HCT116 (cell line): ENCODE results near the gene PTPRJ. TPM values are rescaled to one million over a fixed set of nuclear protein-coding genes. Genes with fewer than 3 reads are reported as not detected.

Experiments
- ATAC-seq: fragments of 200-7000 bp; cut with Tn5 transposase; 2 replicates; pipeline ENCODE4 v1.9.1; 2020; ENCODE audit warnings: mild to moderate bottlenecking, moderate library complexity
- BruUV-seq: library from RNA; stranded (reverse); fragments of 400-500 nt; replicated peaks from 2 replicates; lab custom pipeline; 2021; lab: Mats Ljungman, UMichigan
- CTCF ChIA-PET: fragments of 300-600 bp; sonication (Branson Sonifier 250); formaldehyde crosslinking; loops from one replicate; lab custom pipeline; 2021; ENCODE audit warnings: antibody characterized with exemption; lab: Charles Lee
- POLR2A ChIA-PET: fragments of 300-600, 350-600 bp; sonication (Branson Sonifier 250); formaldehyde crosslinking; loops from one replicate; lab custom pipeline; 2021; ENCODE audit warnings: antibody characterized with exemption; lab: Charles Lee
- RAD21 ChIA-PET, 2 experiments: fragments of 300-600 bp; sonication (Branson Sonifier 250); formaldehyde crosslinking; loops; one replicate each; lab custom pipeline; 2023; ENCODE audit warnings: low total read pairs in 2 of 2; ENCODE audit not compliant: uncharacterized antibody in 2 of 2, unreplicated experiment in 2 of 2, low non-redundant PET in 1 of 2; lab: Charles Lee
- DNase-seq: peaks from one replicate; pipeline ENCODE4 v3.0.0-alpha.2; 2010; ENCODE audit warnings: low read depth, low spot score
- H2AFZ ChIP-seq: fragments of 200-600 bp; shearing (Covaris generic), sonication (generic); 2 replicates; pipeline ENCODE4 v1.6.1; 2017; ENCODE audit warnings: low read depth, mixed run types, mixed read lengths, antibody characterized with exemption, low read length; ENCODE audit not compliant: poor library complexity, severe bottlenecking
- H3K27ac ChIP-seq: 2 replicates; pipeline ENCODE4 v1.5.1; 2012; ENCODE audit warnings: low read depth, low read length
- H3K27me3 ChIP-seq: fragments of 200-600 bp; sonication (generic); 2 replicates; pipeline ENCODE4 v1.6.1; 2016; ENCODE audit warnings: mixed run types, low read length, mixed read lengths; ENCODE audit not compliant: insufficient read depth
- H3K36me3 ChIP-seq, 2 experiments: fragments of 200-500 bp in 1 of 2; fragments of 200-600 bp in 1 of 2; sonication (Bioruptor generic) in 1 of 2; sonication (generic) in 1 of 2; 2 replicates each; pipeline versions ENCODE4 v1.5.1 to v1.6.1; 2014 to 2016; ENCODE audit warnings: low read length in 2 of 2, inconsistent platforms in 1 of 2, mixed read lengths in 1 of 2, mixed run types in 1 of 2; ENCODE audit not compliant: insufficient read depth in 2 of 2, control insufficient read depth in 1 of 2
- H3K4me1 ChIP-seq, 2 experiments: fragments of 200-600 bp in 1 of 2; sonication (generic) in 1 of 2; 2 replicates each; pipeline versions ENCODE4 v1.5.1 to v1.6.1; 2012 to 2017; ENCODE audit warnings: low read length in 2 of 2, inconsistent platforms in 1 of 2, mild to moderate bottlenecking in 1 of 2, mixed read lengths in 1 of 2, mixed run types in 1 of 2, moderate library complexity in 1 of 2; ENCODE audit not compliant: insufficient read depth in 2 of 2, control insufficient read depth in 1 of 2
- H3K4me2 ChIP-seq: fragments of 200-600 bp; sonication (generic); 2 replicates; pipeline ENCODE4 v1.6.1; 2017; ENCODE audit warnings: mixed run types, low read length, mixed read lengths
- H3K4me3 ChIP-seq, 2 experiments: fragments of 200-600 bp in 1 of 2; sonication (generic) in 1 of 2; replicated peaks in 1 of 2; 2 replicates each; pipeline ENCODE4 v1.5.1; 2011 to 2016; ENCODE audit warnings: low read length in 2 of 2, control low read depth in 1 of 2, low read depth in 1 of 2, mild to moderate bottlenecking in 1 of 2, mixed read lengths in 1 of 2, mixed run types in 1 of 2
- H3K79me2 ChIP-seq: fragments of 200-600 bp; sonication (generic); 2 replicates; pipeline ENCODE4 v1.6.1; 2017; ENCODE audit warnings: mild to moderate bottlenecking, mixed run types, low read length, moderate library complexity, mixed read lengths; ENCODE audit not compliant: insufficient read depth
- H3K9ac ChIP-seq: fragments of 200-600 bp; sonication (generic); 2 replicates; pipeline ENCODE4 v1.6.1; 2016; ENCODE audit warnings: low read length, mixed read lengths
- H3K9me2 ChIP-seq: fragments of 200-600 bp; sonication (generic), shearing (Covaris generic); 2 replicates; pipeline ENCODE4 v1.6.1; 2017; ENCODE audit warnings: mixed run types, mild to moderate bottlenecking, moderate library complexity; ENCODE audit not compliant: insufficient read depth
- H3K9me3 ChIP-seq, 2 experiments: fragments of 200-500 bp in 1 of 2; fragments of 200-600 bp in 1 of 2; sonication (Bioruptor generic) in 1 of 2; sonication (generic) in 1 of 2; 2 replicates each; pipeline ENCODE4 v1.6.1; 2014 to 2017; ENCODE audit warnings: low read length in 2 of 2, mixed read lengths in 2 of 2, inconsistent platforms in 1 of 2, low read depth in 1 of 2, mild to moderate bottlenecking in 1 of 2, mixed run types in 1 of 2, moderate library complexity in 1 of 2; ENCODE audit not compliant: control insufficient read depth in 1 of 2, insufficient read depth in 1 of 2
- H4K20me1 ChIP-seq: fragments of 200-600 bp; sonication (generic), shearing (Covaris generic); 2 replicates; pipeline ENCODE4 v1.6.1; 2017; ENCODE audit warnings: mixed run types, mild to moderate bottlenecking, moderate library complexity; ENCODE audit not compliant: insufficient read depth
- ATF3 ChIP-seq: IDR thresholded peaks from 2 replicates; pipeline ENCODE4 v1.6.1; 2012
- CBX3 ChIP-seq: IDR thresholded peaks from 2 replicates; pipeline ENCODE4 v1.6.1; 2012; ENCODE audit warnings: low read depth
- CTCF ChIP-seq, 3 experiments: fragments of 200-600 bp in 1 of 3; sonication (generic) in 1 of 3; IDR thresholded peaks in 2 of 3; conservative IDR thresholded peaks in 1 of 3; 2 replicates each; pipeline ENCODE4 v1.5.1; 2012 to 2017; ENCODE audit warnings: low read depth in 2 of 3, low read length in 2 of 3, antibody characterized with exemption in 1 of 3, borderline replicate concordance in 1 of 3, control low read depth in 1 of 3, mild to moderate bottlenecking in 1 of 3, mixed read lengths in 1 of 3, mixed run types in 1 of 3, moderate library complexity in 1 of 3; ENCODE audit not compliant: insufficient read depth in 1 of 3
- ELF1 ChIP-seq: IDR thresholded peaks from 2 replicates; pipeline ENCODE4 v1.6.1; 2012; ENCODE audit warnings: low read depth, borderline replicate concordance
- EZH2 ChIP-seq: fragments of 200-600 bp; sonication (generic); IDR thresholded peaks from 2 replicates; pipeline ENCODE4 v1.6.1; 2017; ENCODE audit warnings: antibody characterized with exemption, mixed run types
- MAX ChIP-seq: IDR thresholded peaks from 2 replicates; pipeline ENCODE4 v1.6.1; 2012
- POLR2AphosphoS5 ChIP-seq: IDR thresholded peaks from 2 replicates; pipeline ENCODE4 v1.6.1; 2011; ENCODE audit warnings: mild to moderate bottlenecking, low read depth, low read length, moderate library complexity
- SIN3A ChIP-seq: IDR thresholded peaks from 2 replicates; pipeline ENCODE4 v1.6.1; 2012; ENCODE audit warnings: low read depth
- SP1 ChIP-seq: IDR thresholded peaks from 2 replicates; pipeline ENCODE4 v1.6.1; 2012; ENCODE audit warnings: low read depth
- SRF ChIP-seq: IDR thresholded peaks from 2 replicates; pipeline ENCODE4 v1.6.1; 2012; ENCODE audit warnings: low read depth
- TCF7L2 ChIP-seq: IDR thresholded peaks from 2 replicates; pipeline ENCODE4 v1.7.0; 2011; ENCODE audit warnings: borderline replicate concordance, inconsistent platforms; ENCODE audit not compliant: insufficient read depth, insufficient read length; ENCODE audit errors: extremely low read depth
- ZBTB33 ChIP-seq: IDR thresholded peaks from 2 replicates; pipeline ENCODE4 v1.6.1; 2011; ENCODE audit warnings: mild to moderate bottlenecking, low read length, moderate library complexity; ENCODE audit not compliant: insufficient replicate concordance; ENCODE audit errors: extremely low read depth
- ZFX ChIP-seq: fragments of 450-650 bp; IDR thresholded peaks from 2 replicates; pipeline ENCODE4 v1.6.1; 2017
- ZNF274 ChIP-seq: fragments of 200-500 bp; sonication (Bioruptor generic); IDR thresholded peaks from 2 replicates; pipeline ENCODE4 v1.6.1; 2014; ENCODE audit warnings: mild to moderate bottlenecking, low read depth, low read length, inconsistent platforms
- intact Hi-C: fragments of 100-400 bp; cut with micrococcal nuclease; formaldehyde crosslinking; loops from 2 replicates; pipeline ENCODE4 v1.10.0; 2022
- total RNA-seq: library from RNA; stranded (reverse); gene quantifications from one replicate; pipeline ENCODE4 v1.2.1, GENCODE V29; 2021; ENCODE audit not compliant: unreplicated experiment

The PTPRJ gene
- total RNA-seq, 1 experiment from 2014 or later, result 19.1 TPM

GRCh38 chr11:48066881-48067800, 86.8 kb downstream of the PTPRJ start:
- Histone ChIP-seq H3K4me2 (no peak overlapping the region), H4K20me1 (no peaks in the 10 kb centered on the region), H3K27ac (no peak overlapping the region), H3K9ac (no peak overlapping the region), H3K9me2 (no peaks in the 10 kb centered on the region), H3K27me3 (no peaks in the 10 kb centered on the region), H3K9me3 (no peaks in the 10 kb centered on the region), H3K4me1 (peaks cover 28 to 35% of the 10 kb centered on the region in 2 experiments), H2AFZ (no peak overlapping the region), H3K4me3 (no peak overlapping the region), H3K36me3 (no peaks in the 10 kb centered on the region), H3K79me2 (no peaks in the 10 kb centered on the region; the same call in 1 of the 2 replicates)
- no TSS peak for BruUV-seq
- DNase-seq, result no peak
- CTCF ChIA-PET, result no interaction called here
- intact Hi-C loops, result no loop called here
- POLR2A ChIA-PET, result no interaction called here
- TF ChIP-seq ZFX (no peak), CBX3 (no peak), ELF1 (no peak), MAX (no peak), POLR2AphosphoS5 (no peak), ATF3 (no peak), SP1 (no peak), CTCF (IDR thresholded peaks at IDR 0.05 in 2 of 3, conservative IDR thresholded peaks at IDR 0.05 in 1 of 3; ENCODE audit: borderline replicate concordance in 1 of 3, insufficient read depth in 1 of 3, low read depth in 2 of 3, low read length in 2 of 3) (no peak), EZH2 (no peak), ZNF274 (no peak), SRF (no peak), SIN3A (no peak), TCF7L2 (no peak), ZBTB33 (no peak)
- no peak for ATAC-seq
- RAD21 ChIA-PET, result no interaction called here
